CD4-positive, alpha-beta T cell treated with Interleukin-10 for 1 hour (primary cell): ENCODE data around the gene NOS3.

ENCODE experiments used
- DNase-seq: peaks from one replicate; pipeline ENCODE4 v3.0.0-alpha.2; 2020

The NOS3 gene

GRCh38 chr7:150965273-150965830 is 25.5 kb upstream of the NOS3 start:
- no peak for DNase-seq

GRCh38 chr7:150966002-150966401 is 24.8 kb upstream of the NOS3 start:
- DNase-seq = no peak

- DNase-seq = no peak
These were observed 23.5 kb upstream of the NOS3 start for GRCh38 chr7:150967349-150967748.

- DNase-seq = no peak
These were observed 22.6 kb upstream of the NOS3 start for GRCh38 chr7:150968056-150968733.

GRCh38 chr7:150968734-150969372 is 22.0 kb upstream of the NOS3 start:
- no peak for DNase-seq

- DNase-seq = no peak
These were observed 21.3 kb upstream of the NOS3 start for GRCh38 chr7:150969475-150969874.

GRCh38 chr7:150970424-150970823 is 20.4 kb upstream of the NOS3 start:
- DNase-seq = no peak

GRCh38 chr7:150971242-150972022 is 19.4 kb upstream of the NOS3 start:
- no peak for DNase-seq

- DNase-seq = no peak
These were observed 18.8 kb upstream of the NOS3 start for GRCh38 chr7:150972023-150972468.

- no peak for DNase-seq
These were observed 18.1 kb upstream of the NOS3 start for GRCh38 chr7:150972741-150973140.

- peak; percentile 44 for DNase-seq
These were observed 17.0 kb upstream of the NOS3 start for GRCh38 chr7:150973571-150974451.

GRCh38 chr7:150974468-150975391 is 16.1 kb upstream of the NOS3 start:
- peak; percentile 91 for DNase-seq

- DNase-seq = no peak
These were observed 15.1 kb upstream of the NOS3 start for GRCh38 chr7:150975536-150976319.

GRCh38 chr7:150976529-150977381 is 14.1 kb upstream of the NOS3 start:
- DNase-seq = no peak

- no peak for DNase-seq
These were observed 13.3 kb upstream of the NOS3 start for GRCh38 chr7:150977382-150978125.

GRCh38 chr7:150978126-150978789 is 12.6 kb upstream of the NOS3 start, which contains the start of gene KCNH2:
KCNH2 (minus strand) TSS chr7:150978321; CDS start chr7:150977913, 408 bp downstream.
- peak; percentile 53 for DNase-seq

GRCh38 chr7:150979713-150980390 is 11.0 kb upstream of the NOS3 start:
- no peak for DNase-seq
